Liver (tissue), 9 donors: ENCODE measurements around the gene CFAP68. TPM values are rescaled to one million over a fixed set of nuclear protein-coding genes. Genes with fewer than 3 reads are reported as not detected.

ENCODE experiments used
- DNase-seq: peaks from one replicate; pipeline ENCODE4 v3.0.0-alpha.2; 2017; ENCODE audit warnings: low spot score
- H3K27ac ChIP-seq, 2 donors: one replicate each; pipeline ENCODE4 v1.7.0; 2013; ENCODE audit warnings: inconsistent platforms in 2 of 2, low read length in 2 of 2, control low read depth in 1 of 2, low read depth in 1 of 2, mild to moderate bottlenecking in 1 of 2
- H3K27me3 ChIP-seq, 4 donors: one replicate each; pipeline versions ENCODE4 v1.6.1 to v1.7.0; 2013; ENCODE audit warnings: low read length in 3 of 4, inconsistent platforms in 1 of 4, mild to moderate bottlenecking in 1 of 4, moderate library complexity in 1 of 4; ENCODE audit not compliant: control insufficient read depth in 4 of 4, insufficient read depth in 4 of 4
- H3K36me3 ChIP-seq, 4 donors: one replicate each; pipeline versions ENCODE4 v1.6.1 to v1.7.0; 2013; ENCODE audit warnings: low read length in 3 of 4, mild to moderate bottlenecking in 3 of 4, low read depth in 1 of 4, moderate library complexity in 1 of 4; ENCODE audit not compliant: control insufficient read depth in 4 of 4, insufficient read depth in 3 of 4
- H3K4me1 ChIP-seq, 4 donors: one replicate each; pipeline versions ENCODE4 v1.6.1 to v1.7.0; 2013; ENCODE audit warnings: low read length in 3 of 4, mild to moderate bottlenecking in 3 of 4, moderate library complexity in 1 of 4; ENCODE audit not compliant: control insufficient read depth in 4 of 4, insufficient read depth in 4 of 4
- H3K4me3 ChIP-seq, 3 donors: one replicate each; pipeline versions ENCODE4 v1.6.1 to v1.7.0; 2013; ENCODE audit warnings: low read length in 3 of 3, control low read depth in 1 of 3, low read depth in 1 of 3, mild to moderate bottlenecking in 1 of 3
- H3K9ac ChIP-seq, 2 donors: one replicate each; pipeline ENCODE4 v1.7.0; 2013; ENCODE audit warnings: low read length in 2 of 2, mild to moderate bottlenecking in 2 of 2, moderate library complexity in 2 of 2, control low read depth in 1 of 2, low read depth in 1 of 2
- H3K9me3 ChIP-seq, 4 donors: one replicate each; pipeline versions ENCODE4 v1.6.1 to v1.7.0; 2013; ENCODE audit warnings: low read length in 3 of 4; ENCODE audit not compliant: control insufficient read depth in 4 of 4
- ATF3 ChIP-seq: IDR thresholded peaks from 2 replicates; pipeline ENCODE4 v1.6.1; 2016; ENCODE audit warnings: antibody characterized with exemption
- CTCF ChIP-seq: fragments of 150-350 bp; IDR thresholded peaks from 2 replicates; pipeline ENCODE4 v1.5.1; 2017; ENCODE audit warnings: improper control_type of control experiment, low read depth, low read length; ENCODE audit not compliant: missing input control
- EGR1 ChIP-seq, 2 donors: IDR thresholded peaks; 2 replicates each; pipeline ENCODE4 v1.6.1; 2016 to 2018; ENCODE audit warnings: antibody characterized with exemption in 2 of 2, low read depth in 2 of 2
- FOXA1 ChIP-seq: IDR thresholded peaks from 2 replicates; pipeline ENCODE4 v1.6.1; 2016; ENCODE audit warnings: antibody characterized with exemption
- FOXA2 ChIP-seq: IDR thresholded peaks from 2 replicates; pipeline ENCODE4 v1.6.1; 2016; ENCODE audit warnings: antibody characterized with exemption
- GABPA ChIP-seq, 2 donors: IDR thresholded peaks in 1 of 2; conservative IDR thresholded peaks in 1 of 2; 2 replicates each; pipeline ENCODE4 v1.6.1; 2016; ENCODE audit warnings: antibody characterized with exemption in 2 of 2, mild to moderate bottlenecking in 1 of 2, moderate library complexity in 1 of 2
- HNF4A ChIP-seq, 2 donors: conservative IDR thresholded peaks; 2 replicates each; pipeline ENCODE4 v1.6.1; 2016; ENCODE audit warnings: antibody characterized with exemption in 2 of 2, mild to moderate bottlenecking in 2 of 2
- HNF4G ChIP-seq: IDR thresholded peaks from 2 replicates; pipeline ENCODE4 v1.6.1; 2016; ENCODE audit warnings: antibody characterized with exemption
- JUND ChIP-seq, 2 donors: IDR thresholded peaks; 2 replicates each; pipeline ENCODE4 v1.6.1; 2016; ENCODE audit warnings: antibody characterized with exemption in 2 of 2
- MAX ChIP-seq: IDR thresholded peaks from 2 replicates; pipeline ENCODE4 v1.6.1; 2016; ENCODE audit warnings: antibody characterized with exemption
- NR2F2 ChIP-seq: IDR thresholded peaks from 2 replicates; pipeline ENCODE4 v1.6.1; 2016; ENCODE audit warnings: antibody characterized with exemption
- RAD21 ChIP-seq, 2 donors: IDR thresholded peaks; 2 replicates each; pipeline ENCODE4 v1.6.1; 2016; ENCODE audit warnings: antibody characterized with exemption in 2 of 2, mild to moderate bottlenecking in 2 of 2
- REST ChIP-seq: IDR thresholded peaks from 2 replicates; pipeline ENCODE4 v1.6.1; 2016; ENCODE audit warnings: antibody characterized with exemption, mild to moderate bottlenecking
- RXRA ChIP-seq, 2 donors: IDR thresholded peaks; 2 replicates each; pipeline ENCODE4 v1.6.1; 2017 to 2018; ENCODE audit warnings: antibody characterized with exemption in 2 of 2, mild to moderate bottlenecking in 1 of 2
- SP1 ChIP-seq: IDR thresholded peaks from 2 replicates; pipeline ENCODE4 v1.6.1; 2018; ENCODE audit warnings: antibody characterized with exemption, mild to moderate bottlenecking
- TAF1 ChIP-seq: conservative IDR thresholded peaks from 2 replicates; pipeline ENCODE4 v1.6.1; 2016; ENCODE audit warnings: antibody characterized with exemption, mild to moderate bottlenecking
- YY1 ChIP-seq: IDR thresholded peaks from 2 replicates; pipeline ENCODE4 v1.6.1; 2016; ENCODE audit warnings: antibody characterized with exemption, mild to moderate bottlenecking
- ZBTB33 ChIP-seq: IDR thresholded peaks from 2 replicates; pipeline ENCODE4 v1.6.1; 2016; ENCODE audit warnings: antibody characterized with exemption
- WGBS: extraction: QIAGEN DNeasy Blood & Tissue Kit; methylation state at CpG from one replicate; pipeline ENCODE4 v1.1.7; 2013; 5-methylcytosine and 5-hydroxymethylcytosine counted together
- polyA plus RNA-seq, 2 donors: library from polyadenylated mRNA; stranded (reverse) in 1 of 2; unstranded in 1 of 2; fragments of 200-250 nt in 1 of 2; fragments of >200 nt in 1 of 2; fragmentation: Nextera tagmentation in 1 of 2; extraction: Ambion mirVana in 1 of 2; gene quantifications; one replicate each; pipeline versions ENCODE4 v1.2.1 to v1.2.3, GENCODE V29; 2013 to 2015
- total RNA-seq, 2 donors: library from RNA; depleted of rRNA; stranded (reverse); fragments of >200 nt; gene quantifications; one replicate each; pipeline ENCODE4 v1.2.3, GENCODE V29; 2014
- donor health status: healthy.
- donor health status: healthy.
- donor health status: healthy.
- donor health status: healthy.
- donor health status: healthy.

The CFAP68 gene
- total and polyA plus RNA-seq, 4 donors: 6.2 to 27.8 (median 13.8) TPM

GRCh38 chr11:111843661-111844060, 35.7 kb upstream of the CFAP68 start:
- peaks cover 0 to 18% (median 17%) of the 10 kb centered on the region in 4 donors for H3K4me1 ChIP-seq
- H3K27ac ChIP-seq: no peak overlapping the region
- no peaks in the 10 kb centered on the region for H3K9me3 ChIP-seq
- no peak for TF ChIP-seq GABPA (IDR thresholded peaks at IDR 0.05 in 1 of 2, conservative IDR thresholded peaks at IDR 0.05 in 1 of 2)
- TF ChIP-seq TAF1: no peak
- no peak overlapping the region for H3K4me3 ChIP-seq
- peaks cover 0 to 15% (median 0%) of the 10 kb centered on the region in 4 donors for H3K36me3 ChIP-seq
- no peak overlapping the region for H3K9ac ChIP-seq
- WGBS: 92% methylated on average over 5 of the region's 5 CpGs
- DNase-seq: no peak
- no peaks in the 10 kb centered on the region for H3K27me3 ChIP-seq

- H3K27ac ChIP-seq: no peak overlapping the region
- H3K4me3 ChIP-seq: no peak overlapping the region
- no peaks in the 10 kb centered on the region for H3K9me3 ChIP-seq
- WGBS: 85% methylated on average over 7 of the region's 7 CpGs
- no peak for DNase-seq
- no peak overlapping the region for H3K9ac ChIP-seq
- peaks cover 0 to 15% (median under 1%) of the 10 kb centered on the region in 4 donors for H3K36me3 ChIP-seq
- peaks cover 0 to 10% (median 10%) of the 10 kb centered on the region in 4 donors for H3K4me1 ChIP-seq
- no peaks in the 10 kb centered on the region for H3K27me3 ChIP-seq
- TF ChIP-seq NR2F2 (no peak), GABPA (IDR thresholded peaks at IDR 0.05 in 1 of 2, conservative IDR thresholded peaks at IDR 0.05 in 1 of 2) (no peak), CTCF (no peak), MAX (no peak), JUND (IDR thresholded peaks at IDR 0.05) (no peak), TAF1 (no peak), EGR1 (IDR thresholded peaks at IDR 0.05; ENCODE audit: low read depth in 2 of 2) (no peak), REST (no peak), HNF4A (conservative IDR thresholded peaks at IDR 0.05) (no peak), FOXA1 (no peak), SP1 (no peak), YY1 (no peak), FOXA2 (no peak), RAD21 (IDR thresholded peaks at IDR 0.05) (no peak), ATF3 (no peak), HNF4G (no peak), RXRA (IDR thresholded peaks at IDR 0.05) (no peak), ZBTB33 (no peak)
Measured at GRCh38 chr11:111845276-111846028, 33.9 kb upstream of the CFAP68 start.
